Measurements from ENCODE around the gene C2orf69.
"Not testable (repeated sequence)": the region's sequence is repeated elsewhere in the genome, so short reads cannot be mapped to it uniquely, and the experiment has no call there.

The C2orf69 gene

DNA sequence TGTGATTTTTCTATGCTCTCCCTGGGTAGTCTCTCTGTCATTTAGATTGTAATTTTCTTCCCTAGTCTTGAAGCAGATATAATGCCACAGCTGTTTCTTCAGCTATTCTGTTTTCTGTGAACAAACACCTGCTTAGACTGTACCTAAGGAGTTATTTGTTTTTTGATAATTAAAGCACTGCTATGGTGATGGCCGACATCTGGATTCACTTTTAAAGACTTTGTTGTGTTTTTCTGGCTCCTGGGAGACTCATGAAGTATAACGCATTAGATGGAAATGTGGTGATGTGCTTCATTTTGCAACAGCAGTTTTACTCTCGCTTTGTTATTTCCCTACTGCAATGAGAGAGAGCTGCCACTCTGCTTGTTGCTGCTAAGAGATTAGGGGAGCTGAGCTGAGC lies 15.7 kb upstream of the C2orf69 start:
- no peaks in the 10 kb centered on the region for H3K27me3 ChIP-seq (ENCODE audit: insufficient read depth, low read length)
- no peaks in the 10 kb centered on the region for H3K4me1 ChIP-seq (ENCODE audit: insufficient read depth, low read length)
- H3K9me3 ChIP-seq (ENCODE audit: insufficient read depth, low read depth, low read length), result no peaks in the 10 kb centered on the region
- no peaks in the 10 kb centered on the region for H3K36me3 ChIP-seq (ENCODE audit: insufficient read depth, low read depth, low read length)
- no peak overlapping the region for H3K27ac ChIP-seq (ENCODE audit: low read length)
- H3K4me3 ChIP-seq (ENCODE audit: low read length), result no peak overlapping the region
- H3K9ac ChIP-seq (ENCODE audit: low read depth, low read length), result no peak overlapping the region

DNA sequence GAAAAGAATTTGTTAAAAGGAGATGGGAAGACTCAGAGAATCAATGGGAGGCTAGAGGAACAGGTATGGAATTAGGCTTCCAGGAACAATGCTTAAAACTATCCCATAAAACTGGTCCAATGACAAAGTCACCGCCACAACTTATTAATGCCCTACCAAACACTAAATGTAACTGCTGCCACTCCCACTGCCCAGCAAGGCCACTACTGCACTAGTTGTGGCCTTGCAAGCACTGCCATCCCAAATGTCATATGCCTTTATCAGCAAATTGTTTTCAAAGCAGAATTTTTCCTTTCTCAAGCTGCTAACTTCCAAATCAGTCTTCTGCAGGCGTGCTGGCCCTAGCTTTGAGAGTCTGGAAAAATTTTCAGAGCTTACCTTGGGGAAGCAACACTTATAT lies 14.5 kb upstream of the C2orf69 start:
- Histone ChIP-seq H3K9ac (ENCODE audit: low read depth, low read length) (no peak overlapping the region), H3K36me3 (ENCODE audit: insufficient read depth, low read depth, low read length) (no peaks in the 10 kb centered on the region), H3K9me3 (ENCODE audit: insufficient read depth, low read depth, low read length) (no peaks in the 10 kb centered on the region), H3K4me3 (ENCODE audit: low read length) (no peak overlapping the region), H3K27ac (ENCODE audit: low read length) (no peak overlapping the region), H3K27me3 (ENCODE audit: insufficient read depth, low read length) (no peaks in the 10 kb centered on the region), H3K4me1 (ENCODE audit: insufficient read depth, low read length) (no peaks in the 10 kb centered on the region)

DNA sequence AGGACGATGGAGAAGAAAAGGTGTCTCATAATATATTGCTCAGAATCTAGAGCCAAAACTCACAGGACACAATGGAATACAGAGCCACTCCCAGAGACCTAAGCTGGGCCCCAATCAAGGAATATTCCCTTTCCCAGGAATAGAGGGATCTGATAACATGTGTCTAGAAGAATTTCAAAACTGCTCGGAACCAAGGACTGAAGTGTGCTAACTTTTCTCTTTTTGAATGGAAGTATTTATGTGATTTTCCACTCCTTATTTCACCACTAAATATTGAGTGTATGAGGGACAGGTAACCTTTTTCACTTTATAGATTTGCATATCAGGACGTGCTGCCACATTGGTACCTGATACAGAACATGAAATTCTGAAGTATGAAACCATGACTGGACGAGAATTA lies 9.2 kb upstream of the C2orf69 start:
- no peaks in the 10 kb centered on the region for H3K4me1 ChIP-seq (ENCODE audit: insufficient read depth, low read length)
- no peaks in the 10 kb centered on the region for H3K9me3 ChIP-seq (ENCODE audit: insufficient read depth, low read depth, low read length)
- no peak overlapping the region for H3K9ac ChIP-seq (ENCODE audit: low read depth, low read length)
- no peaks in the 10 kb centered on the region for H3K36me3 ChIP-seq (ENCODE audit: insufficient read depth, low read depth, low read length)
- no peak overlapping the region for H3K4me3 ChIP-seq (ENCODE audit: low read length)
- H3K27ac ChIP-seq (ENCODE audit: low read length), result no peak overlapping the region
- H3K27me3 ChIP-seq (ENCODE audit: insufficient read depth, low read length), result no peaks in the 10 kb centered on the region

DNA sequence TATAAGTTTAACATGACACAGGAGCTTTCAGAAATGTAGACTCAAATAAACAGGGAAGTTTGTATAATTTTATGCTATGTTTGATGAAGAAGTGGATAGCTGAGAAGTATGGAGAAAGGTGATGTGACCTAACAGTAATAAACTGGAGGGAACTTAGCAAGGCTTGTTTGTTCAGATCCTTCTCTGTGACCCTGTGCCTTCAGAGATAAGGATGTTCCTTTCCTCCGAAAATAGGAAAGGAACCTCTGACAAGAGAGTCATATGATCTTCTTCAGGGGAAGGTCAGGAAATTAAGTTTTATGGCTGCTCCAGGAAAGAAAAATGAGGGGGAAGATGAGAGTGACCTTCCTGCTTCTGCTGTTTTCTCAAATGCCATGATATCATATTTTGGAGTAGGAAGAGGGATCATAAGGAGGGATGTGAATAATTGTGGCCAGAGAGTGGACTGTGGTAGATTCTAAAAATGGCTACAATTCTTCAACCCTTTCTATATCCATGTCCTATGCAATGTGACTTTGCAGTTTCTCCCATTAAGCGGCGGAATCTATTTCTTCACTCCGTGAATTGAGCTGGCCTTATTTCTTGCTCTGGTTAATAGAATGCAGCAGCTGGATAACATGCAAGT lies 8.5 kb upstream of the C2orf69 start:
- Histone ChIP-seq H3K4me1 (ENCODE audit: insufficient read depth, low read length) (no peaks in the 10 kb centered on the region), H3K4me3 (ENCODE audit: low read length) (no peak overlapping the region), H3K9me3 (ENCODE audit: insufficient read depth, low read depth, low read length) (no peaks in the 10 kb centered on the region), H3K36me3 (ENCODE audit: insufficient read depth, low read depth, low read length) (no peaks in the 10 kb centered on the region), H3K27ac (ENCODE audit: low read length) (no peak overlapping the region), H3K27me3 (ENCODE audit: insufficient read depth, low read length) (no peaks in the 10 kb centered on the region), H3K9ac (ENCODE audit: low read depth, low read length) (no peak overlapping the region)

DNA sequence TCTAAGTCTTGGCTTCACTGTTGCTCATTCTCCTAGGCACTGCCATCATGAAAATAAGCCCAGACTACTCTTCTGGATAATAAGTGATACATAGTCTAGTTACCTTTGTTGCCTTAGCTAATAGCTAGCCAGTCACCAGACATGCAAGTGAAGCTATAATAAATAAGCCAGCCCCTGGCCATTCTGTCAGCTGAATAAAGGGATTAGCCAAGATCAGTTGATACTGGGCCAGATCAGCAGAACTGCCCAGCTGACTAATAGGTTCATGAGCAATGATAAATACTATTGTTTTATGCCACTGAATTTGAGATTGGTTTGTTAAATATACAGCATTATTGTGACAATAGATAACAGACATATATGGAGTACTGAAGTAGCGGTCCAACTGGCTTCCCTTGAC lies 8.0 kb upstream of the C2orf69 start:
- H3K36me3 ChIP-seq (ENCODE audit: insufficient read depth, low read depth, low read length), result no peaks in the 10 kb centered on the region
- no peak overlapping the region for H3K9ac ChIP-seq (ENCODE audit: low read depth, low read length)
- H3K9me3 ChIP-seq (ENCODE audit: insufficient read depth, low read depth, low read length), result no peaks in the 10 kb centered on the region
- H3K4me1 ChIP-seq (ENCODE audit: insufficient read depth, low read length), result no peaks in the 10 kb centered on the region
- H3K27me3 ChIP-seq (ENCODE audit: insufficient read depth, low read length), result no peaks in the 10 kb centered on the region
- no peak overlapping the region for H3K27ac ChIP-seq (ENCODE audit: low read length)
- H3K4me3 ChIP-seq (ENCODE audit: low read length), result no peak overlapping the region

GRCh38 chr2:199907008-199907714 lies 3.9 kb upstream of the C2orf69 start:
- no peaks in the 10 kb centered on the region for H3K36me3 ChIP-seq (ENCODE audit: insufficient read depth, low read depth, low read length)
- no peak overlapping the region for H3K27ac ChIP-seq (ENCODE audit: low read length)
- H3K4me1 ChIP-seq (ENCODE audit: insufficient read depth, low read length), result peaks cover 8% of the 10 kb centered on the region; the same call in 1 of the 2 replicates
- H3K4me3 ChIP-seq (ENCODE audit: low read length), result no peak overlapping the region
- H3K9me3 ChIP-seq (ENCODE audit: insufficient read depth, low read depth, low read length), result no peaks in the 10 kb centered on the region
- H3K27me3 ChIP-seq (ENCODE audit: insufficient read depth, low read length), result no peaks in the 10 kb centered on the region
- no peak overlapping the region for H3K9ac ChIP-seq (ENCODE audit: low read depth, low read length)

DNA sequence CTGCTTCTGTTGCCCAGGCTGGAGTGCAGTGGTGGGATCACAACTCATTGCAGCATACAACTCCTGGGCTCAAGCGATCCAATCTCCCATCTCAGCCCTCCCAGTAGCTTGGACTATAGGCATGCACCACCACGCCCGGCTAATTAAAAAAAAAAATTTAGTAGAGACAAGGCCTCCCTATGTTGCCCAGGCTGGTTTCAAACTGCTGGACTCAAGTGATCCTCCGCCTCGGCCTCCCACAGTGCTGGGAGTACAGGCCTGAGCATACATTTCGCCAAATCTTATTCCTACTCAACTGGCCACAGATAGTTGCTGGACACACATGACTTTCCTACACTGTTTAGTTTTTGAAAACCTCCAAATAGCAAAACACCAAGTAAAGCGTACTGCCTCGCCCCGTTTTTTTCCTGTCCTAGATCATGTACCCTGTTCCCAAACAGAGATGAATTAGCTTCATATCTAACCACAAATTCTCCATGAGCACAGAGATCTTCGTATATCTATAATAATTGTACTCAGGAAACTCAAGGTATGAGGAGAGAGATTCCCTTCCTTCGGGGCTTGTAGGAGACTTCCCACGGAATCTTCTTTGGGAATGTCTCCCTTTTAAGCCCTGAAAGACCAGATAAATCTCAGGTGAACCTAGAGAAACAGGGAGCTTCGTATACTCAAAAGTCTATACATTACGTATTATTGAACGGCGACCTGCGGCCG lies 598 bp upstream of the C2orf69 start:
- Histone ChIP-seq H3K4me3 (ENCODE audit: low read length) (peak overlapping the region; percentile 86), H3K27me3 (ENCODE audit: insufficient read depth, low read length) (no peaks in the 10 kb centered on the region), H3K4me1 (ENCODE audit: insufficient read depth, low read length) (peaks cover 8% of the 10 kb centered on the region; the same call in 1 of the 2 replicates), H3K36me3 (ENCODE audit: insufficient read depth, low read depth, low read length) (peaks cover 14% of the 10 kb centered on the region), H3K9me3 (ENCODE audit: insufficient read depth, low read depth, low read length) (peaks cover under 1% of the 10 kb centered on the region; the same call in 1 of the 2 replicates), H3K9ac (ENCODE audit: low read depth, low read length) (peak overlapping the region; percentile 93), H3K27ac (ENCODE audit: low read length) (peak overlapping the region; percentile 90)

- Histone ChIP-seq H3K4me3 (ENCODE audit: low read length) (peak overlapping the region; percentile 86), H3K27ac (ENCODE audit: low read length) (peak overlapping the region; percentile 89), H3K27me3 (ENCODE audit: insufficient read depth, low read length) (no peaks in the 10 kb centered on the region), H3K9ac (ENCODE audit: low read depth, low read length) (peak overlapping the region; percentile 89), H3K4me1 (ENCODE audit: insufficient read depth, low read length) (peaks cover 8% of the 10 kb centered on the region; the same call in 1 of the 2 replicates), H3K9me3 (ENCODE audit: insufficient read depth, low read depth, low read length) (peaks cover 14% of the 10 kb centered on the region), H3K36me3 (ENCODE audit: insufficient read depth, low read depth, low read length) (peaks cover 27% of the 10 kb centered on the region)
Observed at GRCh38 chr2:199911877-199912161, 726 bp downstream of the C2orf69 start.

DNA sequence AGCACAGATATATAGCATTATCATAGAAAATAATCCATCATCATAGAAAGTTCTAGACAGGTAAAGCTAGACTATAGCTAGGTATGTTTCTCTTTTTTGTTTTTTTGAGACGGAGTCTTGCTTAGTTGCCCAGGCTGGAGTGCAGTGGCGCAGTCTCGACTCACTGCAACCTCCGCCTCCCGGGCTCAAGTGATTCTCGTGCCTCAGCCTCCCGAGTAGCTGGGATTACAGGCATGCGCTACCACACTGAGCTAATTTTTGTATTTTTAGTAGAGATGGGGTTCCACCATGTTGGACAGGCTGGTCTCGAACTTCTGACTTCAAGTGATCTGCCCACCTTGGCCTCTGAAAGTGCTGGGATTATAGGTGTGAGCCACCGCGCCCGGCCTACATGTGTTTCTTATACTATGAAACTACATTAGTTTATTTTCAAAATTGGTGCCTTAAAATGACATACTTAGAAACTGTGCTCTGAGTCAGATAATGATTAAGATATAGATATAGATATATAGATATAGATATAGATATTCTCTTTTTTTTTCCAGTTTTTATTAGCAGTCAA lies 1.5 kb downstream of the C2orf69 start:
- Histone ChIP-seq H3K9me3 (ENCODE audit: insufficient read depth, low read depth, low read length) (peaks cover 21% of the 10 kb centered on the region), H3K9ac (ENCODE audit: low read depth, low read length) (peak overlapping the region; percentile 89; the same call in 1 of the 2 replicates), H3K4me3 (ENCODE audit: low read length) (peak overlapping the region; percentile 86), H3K36me3 (ENCODE audit: insufficient read depth, low read depth, low read length) (peaks cover 35% of the 10 kb centered on the region)
- H3K27ac ChIP-seq (ENCODE audit: low read length); H3K4me1 ChIP-seq (ENCODE audit: insufficient read depth, low read length); H3K27me3 ChIP-seq (ENCODE audit: insufficient read depth, low read length): not testable (repeated sequence)

- H3K27ac ChIP-seq (ENCODE audit: low read length), result no peak overlapping the region
- H3K36me3 ChIP-seq (ENCODE audit: insufficient read depth, low read depth, low read length), result peaks cover 53% of the 10 kb centered on the region
Observed at GRCh38 chr2:199914372-199914958, 3.4 kb downstream of the C2orf69 start.

GRCh38 chr2:199916980-199917379 lies 5.9 kb downstream of the C2orf69 start:
- Histone ChIP-seq H3K36me3 (ENCODE audit: insufficient read depth, low read depth, low read length) (peaks cover 61% of the 10 kb centered on the region), H3K4me3 (ENCODE audit: low read length) (no peak overlapping the region), H3K9ac (ENCODE audit: low read depth, low read length) (no peak overlapping the region), H3K9me3 (ENCODE audit: insufficient read depth, low read depth, low read length) (peaks cover 24% of the 10 kb centered on the region), H3K4me1 (ENCODE audit: insufficient read depth, low read length) (peaks cover 5% of the 10 kb centered on the region; the same call in 1 of the 2 replicates), H3K27me3 (ENCODE audit: insufficient read depth, low read length) (no peaks in the 10 kb centered on the region), H3K27ac (ENCODE audit: low read length) (no peak overlapping the region)

More at GRCh38 chr2:199914372-199914958, 3.4 kb downstream of the C2orf69 start:
- peaks cover 10% of the 10 kb centered on the region; the same call in 1 of the 2 replicates for H3K4me1 ChIP-seq (ENCODE audit: insufficient read depth, low read length)
- no peak overlapping the region for H3K9ac ChIP-seq (ENCODE audit: low read depth, low read length)
- H3K4me3 ChIP-seq (ENCODE audit: low read length), result peak overlapping the region; percentile 16
- no peaks in the 10 kb centered on the region for H3K27me3 ChIP-seq (ENCODE audit: insufficient read depth, low read length)
- peaks cover 24% of the 10 kb centered on the region for H3K9me3 ChIP-seq (ENCODE audit: insufficient read depth, low read depth, low read length)

All from iPS-20b (cell line).